Stimulated activated CD8-positive, alpha-beta memory T cell treated with anti-CD3 and anti-CD28 coated beads, Interleukin-12 subunit alpha, Interleukin-12 subunit beta, amount 100 ng/mL, for 1 hour (primary cell): ENCODE data around the gene PPA2.
"Not testable (repeated sequence)": the region's sequence is repeated elsewhere in the genome, so short reads cannot be mapped to it uniquely, and the experiment has no call there.

ENCODE experiments used
- DNase-seq: peaks from one replicate; pipeline ENCODE4 v3.0.0-alpha.2; 2020; ENCODE audit warnings: low read depth

Gene PPA2

DNA sequence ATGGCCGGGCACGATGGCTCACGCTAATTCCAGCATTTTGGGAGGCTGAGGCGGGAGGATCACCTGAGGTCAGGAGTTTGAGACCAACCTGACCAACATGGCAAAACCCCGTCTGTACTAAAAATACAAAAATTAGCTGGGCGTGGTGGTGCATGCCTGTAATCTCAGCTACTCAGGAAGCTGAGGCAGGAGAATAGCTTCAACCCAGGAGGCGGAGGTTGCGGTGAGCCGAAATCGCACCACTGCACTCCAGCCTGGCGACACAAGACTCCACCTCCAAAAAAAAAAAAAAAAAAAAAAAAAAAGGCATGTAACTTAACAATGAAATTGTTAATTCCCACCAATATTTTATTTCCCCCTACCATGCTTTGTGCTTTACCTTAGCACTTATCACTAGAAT is 15.3 kb downstream of the PPA2 start:
- not testable (repeated sequence) for DNase-seq

DNA sequence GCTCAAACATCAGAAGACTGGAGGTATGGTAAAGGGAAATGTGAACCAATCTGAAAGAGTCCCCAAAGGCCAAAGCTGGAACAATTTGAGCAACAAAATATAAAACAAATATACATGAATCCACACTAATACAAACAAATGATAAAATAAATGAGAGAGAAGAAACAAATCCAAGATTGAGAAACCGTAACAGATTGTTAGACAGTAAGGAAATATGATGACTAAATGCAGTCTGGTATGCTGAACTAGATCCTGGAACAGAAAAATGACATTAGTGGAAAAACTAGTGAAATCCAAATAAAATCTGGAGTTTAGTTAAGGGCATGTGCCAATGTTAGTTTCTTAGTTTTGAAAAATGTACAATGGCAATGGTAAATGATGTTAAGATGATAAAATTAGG is 15.9 kb downstream of the PPA2 start:
- no peak for DNase-seq

DNA sequence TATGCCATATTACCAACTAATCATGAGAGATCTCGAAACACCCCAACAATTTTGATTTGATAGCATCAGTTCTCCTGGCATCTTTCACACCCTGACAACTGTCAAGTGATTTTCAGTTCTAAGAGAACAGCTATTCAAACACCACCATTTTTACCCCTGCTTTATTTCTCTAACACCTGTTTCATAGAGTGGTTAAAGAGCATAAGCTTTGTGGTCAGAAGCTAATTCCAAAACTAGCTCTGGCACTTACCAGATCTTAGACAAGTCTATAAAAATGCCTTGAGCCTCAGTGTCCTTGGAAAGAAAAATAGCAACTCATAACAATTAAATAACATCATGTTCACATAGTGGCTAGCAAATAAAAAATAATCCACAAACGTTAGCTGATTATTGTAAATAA is 17.9 kb downstream of the PPA2 start:
- DNase-seq = no peak

DNA sequence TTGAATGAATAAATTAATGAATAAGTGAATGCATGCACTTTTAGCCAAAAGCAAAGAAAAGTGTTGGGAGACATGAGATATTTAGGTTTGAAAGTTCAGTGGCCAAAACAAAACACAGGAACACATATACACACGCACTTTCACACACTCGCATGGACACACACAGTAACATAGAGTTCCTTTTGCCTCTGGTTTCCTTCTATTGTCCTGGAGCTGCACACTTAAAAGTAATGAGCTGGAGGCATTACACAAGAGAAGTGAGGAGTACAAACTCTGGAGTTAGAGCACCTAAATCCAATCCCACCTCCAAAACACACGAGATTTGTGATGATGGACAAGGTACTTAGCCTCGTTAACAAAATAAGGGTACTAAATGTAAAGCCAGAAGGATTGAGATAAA is 18.7 kb downstream of the PPA2 start:
- DNase-seq = no peak

DNA sequence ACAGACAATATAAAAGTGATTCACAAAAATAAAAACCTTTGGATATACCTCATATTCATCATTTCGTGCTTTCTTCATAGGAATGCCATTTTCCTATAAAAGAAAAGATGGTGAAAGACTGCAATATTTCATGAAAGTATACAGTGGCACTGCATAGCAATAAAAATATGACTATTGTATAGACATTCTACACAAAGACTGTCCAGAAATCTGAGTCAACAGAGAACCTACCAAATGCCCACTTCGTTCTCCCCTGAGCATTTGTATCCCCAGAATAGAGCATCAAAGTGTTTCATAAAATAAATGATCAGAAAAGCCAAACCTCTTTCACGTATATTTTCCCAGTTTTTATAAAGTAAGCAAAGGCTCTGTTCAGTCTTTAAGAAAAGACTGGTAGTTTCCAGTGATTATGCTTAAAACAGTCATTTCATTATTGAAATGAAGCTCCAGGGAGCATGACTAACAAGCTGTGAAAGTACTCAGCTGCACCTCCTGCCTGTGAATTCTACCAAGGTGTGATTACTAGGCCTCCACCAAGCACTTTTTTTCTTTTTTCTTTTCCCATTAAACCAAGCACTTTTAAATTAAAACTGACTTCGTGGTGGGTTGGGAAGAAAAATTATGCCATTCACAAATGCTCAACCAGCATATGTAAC is 20.2 kb downstream of the PPA2 start:
- DNase-seq = no peak

DNA sequence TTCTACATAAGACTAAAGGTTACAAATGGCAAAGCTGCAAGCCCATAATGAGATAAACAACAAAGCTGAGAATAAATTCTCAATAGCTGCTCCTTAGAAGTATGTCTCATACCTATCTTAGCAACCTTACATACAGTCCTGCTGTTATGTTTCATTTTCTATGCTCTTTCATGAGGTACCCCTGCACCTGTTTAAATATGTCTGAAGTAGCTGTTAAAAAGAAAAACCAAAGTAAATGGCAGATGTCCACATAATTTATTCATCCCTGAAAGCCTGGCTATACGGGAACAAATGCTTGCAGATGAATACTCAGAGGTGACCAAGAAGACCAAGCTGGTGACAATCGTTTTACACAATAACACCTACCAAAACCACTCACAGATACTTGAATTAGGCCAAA is 22.5 kb downstream of the PPA2 start:
- no peak for DNase-seq

DNA sequence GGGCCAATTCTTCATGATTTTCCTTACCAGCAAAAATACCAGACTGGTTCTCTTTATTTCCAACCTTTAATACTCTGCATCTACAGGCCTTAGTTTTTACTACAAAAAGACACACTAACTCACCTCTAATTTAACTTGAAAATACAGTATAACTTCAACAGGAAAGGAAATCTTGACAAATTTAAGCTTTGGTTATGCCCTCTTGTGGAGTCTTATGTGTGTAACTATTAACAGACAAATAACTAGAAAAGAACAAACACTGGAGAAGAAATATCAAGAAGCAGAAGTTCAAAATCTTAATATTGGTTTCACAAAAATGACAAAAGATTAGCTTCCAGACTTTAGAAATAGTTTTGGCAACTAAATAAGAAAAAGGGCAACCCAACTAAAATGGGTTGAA is 33.0 kb downstream of the PPA2 start:
- no peak for DNase-seq

DNA sequence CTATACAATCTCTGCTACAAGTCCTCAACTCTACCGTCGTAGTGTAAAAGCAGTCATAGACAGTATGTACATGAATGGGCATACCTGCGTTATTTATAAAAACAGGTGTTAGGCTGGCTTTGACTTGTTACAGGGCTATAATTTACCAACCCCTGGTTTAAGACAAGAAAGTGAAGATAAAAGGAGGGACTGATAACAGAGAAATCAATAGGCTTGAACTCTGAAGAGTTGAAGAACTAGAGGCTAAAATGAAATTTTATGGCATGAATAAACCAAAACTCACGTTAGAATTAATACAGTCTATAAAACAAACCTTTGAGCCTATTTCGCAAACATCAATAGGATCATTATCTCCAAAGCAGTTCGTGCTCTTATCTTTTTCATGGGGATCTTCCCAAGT is 36.2 kb downstream of the PPA2 start:
- DNase-seq = no peak

DNA sequence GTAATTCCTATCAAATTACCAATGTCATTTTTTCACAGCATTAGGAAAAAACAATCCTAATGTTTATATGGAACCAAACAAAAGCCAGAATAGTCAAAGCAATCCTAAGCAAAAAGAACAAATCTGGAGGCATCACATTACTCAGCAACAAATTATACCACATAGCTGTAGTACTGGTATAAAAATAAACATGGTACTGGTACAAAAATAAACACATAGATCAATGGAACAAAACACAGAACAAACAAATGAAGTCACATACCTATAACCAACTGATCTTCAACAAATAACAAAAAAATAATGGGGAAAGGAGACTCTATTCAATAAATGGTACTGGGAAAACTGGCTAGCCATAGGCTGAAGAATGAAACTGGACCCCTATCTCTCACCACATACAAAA is 37.4 kb downstream of the PPA2 start:
- DNase-seq = no peak

DNA sequence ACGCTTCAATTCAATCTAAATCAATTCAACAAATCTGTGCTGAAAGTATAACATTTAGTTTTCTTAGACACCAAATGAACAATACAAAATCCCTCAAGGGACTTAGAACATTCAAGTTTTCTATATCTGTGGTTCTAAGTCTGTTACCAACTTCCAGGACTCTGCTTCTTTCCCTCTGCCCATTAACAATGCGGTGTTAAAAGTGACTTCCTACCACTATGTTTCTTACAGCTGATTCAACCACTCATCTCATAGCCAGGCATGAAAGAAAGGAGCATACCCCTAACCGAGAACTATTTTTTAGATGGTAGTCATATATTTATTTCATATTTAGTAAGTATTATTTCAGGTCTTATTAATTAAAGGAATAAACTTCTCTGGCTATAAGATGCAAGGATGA is 38.9 kb downstream of the PPA2 start:
- DNase-seq = no peak

DNA sequence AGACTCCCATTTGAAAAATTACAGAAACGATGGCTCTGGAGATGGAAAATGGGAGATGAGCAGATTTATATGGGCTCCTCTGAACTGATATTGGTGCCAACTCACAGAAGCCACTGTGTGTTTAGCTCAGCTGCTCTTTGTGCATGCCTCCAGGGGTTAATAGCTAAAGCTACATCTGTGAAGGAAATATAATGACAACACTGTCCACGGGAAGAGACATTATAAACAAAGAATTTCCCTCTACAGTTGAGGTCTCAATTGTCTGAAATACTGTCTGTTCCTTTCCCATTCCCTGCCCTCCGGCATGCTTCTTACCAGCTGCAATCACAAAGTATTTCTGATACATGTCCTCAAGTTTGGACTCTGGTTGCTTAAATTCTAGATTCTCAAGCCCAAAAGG is 40.4 kb downstream of the PPA2 start:
- DNase-seq = no peak

DNA sequence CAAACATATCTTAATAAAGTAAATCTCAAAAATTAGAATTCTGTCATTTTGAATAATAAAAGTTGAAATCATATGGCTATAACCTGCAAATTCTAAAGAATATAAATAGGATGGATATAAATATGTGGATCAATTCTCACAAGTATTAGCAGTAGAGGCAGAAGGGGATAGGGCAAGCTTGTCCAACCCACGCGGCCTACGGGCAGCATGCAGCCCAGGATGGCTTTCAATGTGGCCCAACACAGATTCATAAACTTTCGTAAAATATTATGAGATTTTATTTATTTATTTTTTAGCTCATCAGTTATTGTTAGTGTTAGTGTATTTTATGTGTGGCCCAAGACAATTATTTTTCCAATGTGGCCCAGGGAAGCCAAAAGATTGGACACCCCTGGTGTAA is 41.4 kb downstream of the PPA2 start:
- no peak for DNase-seq

DNA sequence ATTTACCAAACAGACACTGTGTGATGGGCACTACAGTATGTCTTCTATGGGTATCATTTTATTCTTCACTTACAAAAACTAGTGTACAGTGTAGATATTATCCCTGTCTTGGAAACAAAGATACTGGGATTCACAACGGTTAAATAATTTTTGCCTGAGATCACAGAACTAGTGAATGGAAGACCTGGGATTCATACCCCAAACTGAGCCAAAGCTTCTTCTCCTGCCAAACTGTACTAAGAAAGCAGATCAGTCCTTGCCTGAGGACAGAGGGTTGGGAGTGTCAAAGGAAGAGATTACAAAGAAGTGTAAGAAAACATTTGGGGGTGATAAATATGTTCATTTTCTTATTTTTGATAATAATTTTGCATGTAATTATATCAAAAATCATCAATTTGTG is 43.1 kb downstream of the PPA2 start:
- DNase-seq = no peak

DNA sequence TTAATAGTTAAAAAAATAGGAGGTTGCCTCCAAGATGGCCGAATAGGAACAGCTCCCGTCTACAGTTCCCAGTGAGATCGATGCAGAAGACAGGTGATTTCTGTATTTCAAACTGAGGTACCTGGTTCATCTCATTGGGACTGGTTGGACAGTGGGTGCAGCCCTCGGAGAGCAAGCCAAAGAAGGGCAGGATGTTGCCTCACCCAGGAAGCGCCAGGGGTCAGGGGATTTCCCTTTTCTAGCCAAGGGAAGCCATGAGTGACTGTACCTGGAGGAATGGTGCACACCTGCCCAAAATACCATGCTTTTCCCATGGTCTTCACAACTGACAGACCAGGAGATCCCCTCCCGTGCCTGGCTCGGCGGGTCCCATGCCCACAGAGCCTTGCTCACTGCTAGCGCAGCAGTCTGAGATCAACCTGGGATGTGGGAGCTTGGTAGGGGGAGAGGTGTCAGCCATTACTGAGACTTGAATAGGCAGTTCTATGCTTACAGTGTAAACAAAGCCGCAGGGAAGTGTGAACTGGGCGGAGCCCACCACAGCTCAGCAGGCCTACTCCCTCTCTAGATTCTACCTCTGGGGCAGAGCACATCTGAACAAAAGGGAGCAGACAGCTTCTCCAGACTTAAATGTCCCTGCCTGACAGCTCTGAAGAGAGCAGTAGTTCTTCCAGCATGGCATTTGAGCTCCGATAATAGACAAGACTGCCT is 47.5 kb downstream of the PPA2 start:
- DNase-seq = no peak

DNA sequence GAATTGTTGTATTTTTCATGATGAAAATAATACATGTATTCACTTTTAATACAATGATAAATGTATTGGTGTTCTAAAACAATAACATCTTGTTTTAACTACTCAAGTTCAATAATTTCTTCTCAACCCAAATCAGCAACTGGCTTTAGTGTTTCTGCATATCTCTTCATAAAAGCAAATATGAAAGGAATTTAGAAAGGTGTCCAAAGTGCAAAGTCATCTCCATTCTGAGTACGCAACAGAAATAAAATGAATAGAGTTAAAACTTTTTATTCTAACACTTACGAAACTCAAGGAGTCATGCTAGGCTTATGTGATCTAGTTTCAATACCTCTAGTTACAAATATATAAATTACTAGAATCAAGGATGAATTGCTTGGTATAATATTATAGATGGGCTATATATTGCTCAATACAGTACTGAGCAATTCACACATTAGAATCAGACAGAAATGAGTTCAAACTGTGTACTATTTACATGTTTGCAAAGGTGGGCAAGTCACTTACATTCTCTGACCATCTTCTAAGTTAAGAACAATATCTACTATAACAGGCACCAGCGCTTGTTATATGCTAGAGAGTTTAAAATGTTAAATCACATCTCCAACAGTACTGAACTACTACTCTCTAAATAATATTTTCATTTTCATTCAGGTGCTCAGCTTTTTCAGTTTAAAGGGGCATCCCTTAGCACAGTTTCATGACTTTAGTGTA is 51.5 kb downstream of the PPA2 start:
- no peak for DNase-seq

DNA sequence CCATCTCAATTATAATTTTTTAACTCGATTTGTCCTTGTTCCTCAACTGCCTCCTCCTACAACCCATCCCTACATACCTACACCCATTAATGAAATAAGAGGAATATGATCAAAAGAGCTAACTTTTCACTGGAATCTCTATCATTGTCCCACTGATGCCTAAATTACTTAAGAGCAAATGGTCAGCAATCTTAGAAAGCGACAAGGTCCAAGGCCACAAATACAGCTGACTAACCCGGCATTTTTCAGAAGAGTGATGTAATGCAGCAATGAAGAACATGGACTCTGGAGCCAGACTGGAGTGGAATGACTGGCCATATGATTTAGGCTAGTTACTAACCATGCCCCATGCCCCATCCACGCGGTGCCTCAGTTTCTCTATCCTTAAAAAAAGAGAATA is 56.2 kb downstream of the PPA2 start:
- no peak for DNase-seq

DNA sequence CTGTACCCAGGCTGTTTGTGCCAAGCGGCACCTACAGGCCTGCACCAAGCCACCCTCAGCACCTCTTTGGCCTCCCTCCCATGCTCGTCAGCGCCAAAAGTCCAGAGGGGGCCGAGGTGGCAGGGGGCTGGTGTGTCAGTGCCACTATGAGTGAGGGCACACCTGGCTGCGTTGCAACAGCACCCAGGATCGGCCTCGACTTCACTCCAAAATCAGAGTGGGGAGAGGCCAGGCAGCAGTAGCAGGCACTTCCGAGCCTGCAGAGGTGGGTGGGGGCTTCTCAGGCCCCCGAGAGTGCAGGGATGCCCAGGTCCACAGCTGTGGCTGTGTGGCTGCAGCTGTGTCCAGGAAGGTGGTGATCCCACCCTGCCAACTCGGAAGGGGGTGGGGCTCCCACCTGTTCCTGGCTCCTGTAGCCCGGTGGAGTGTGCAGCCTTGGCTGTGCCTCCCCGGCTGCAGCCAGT is 58.5 kb downstream of the PPA2 start:
- DNase-seq = no peak

DNA sequence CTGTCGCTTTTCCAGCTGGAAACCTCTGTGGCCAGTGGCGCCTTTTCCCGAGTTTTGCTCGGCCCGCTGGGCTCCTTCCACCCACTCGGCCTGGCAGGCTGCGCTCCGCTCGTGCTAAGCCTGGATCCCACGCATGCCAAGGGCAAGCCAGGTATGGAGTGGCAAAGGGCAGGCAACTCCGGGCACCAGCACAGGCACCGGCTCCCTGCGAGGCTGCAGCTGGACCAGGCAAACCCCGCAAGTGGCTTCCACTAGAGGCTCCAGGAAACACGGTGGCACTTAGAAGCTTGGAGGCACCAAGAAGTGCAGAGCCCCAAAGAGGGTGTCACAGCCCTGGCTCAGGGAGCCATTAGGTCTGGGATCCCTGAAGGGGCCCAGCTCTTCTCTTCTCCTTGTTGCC is 59.5 kb downstream of the PPA2 start:
- DNase-seq = no peak

DNA sequence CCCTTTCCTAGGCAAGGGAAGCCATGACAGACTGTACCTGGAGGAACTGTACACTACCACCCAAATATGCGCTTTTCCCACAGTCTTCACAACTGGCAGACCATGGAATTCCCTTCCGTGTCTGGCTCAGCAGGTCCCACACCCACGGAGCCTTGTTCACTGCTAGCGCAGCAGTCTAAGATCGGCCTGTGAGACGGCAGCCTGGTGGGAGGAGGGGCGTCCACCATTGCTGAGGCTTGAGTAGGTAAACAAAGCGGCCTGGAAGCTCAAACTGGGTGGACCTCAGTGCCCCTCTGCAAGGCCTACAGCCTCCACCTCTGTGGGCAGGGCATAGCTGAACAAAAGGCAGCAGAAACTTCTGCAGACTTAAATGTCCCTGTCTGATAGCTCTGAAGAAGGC is 64.7 kb downstream of the PPA2 start:
- not testable (repeated sequence) for DNase-seq

DNA sequence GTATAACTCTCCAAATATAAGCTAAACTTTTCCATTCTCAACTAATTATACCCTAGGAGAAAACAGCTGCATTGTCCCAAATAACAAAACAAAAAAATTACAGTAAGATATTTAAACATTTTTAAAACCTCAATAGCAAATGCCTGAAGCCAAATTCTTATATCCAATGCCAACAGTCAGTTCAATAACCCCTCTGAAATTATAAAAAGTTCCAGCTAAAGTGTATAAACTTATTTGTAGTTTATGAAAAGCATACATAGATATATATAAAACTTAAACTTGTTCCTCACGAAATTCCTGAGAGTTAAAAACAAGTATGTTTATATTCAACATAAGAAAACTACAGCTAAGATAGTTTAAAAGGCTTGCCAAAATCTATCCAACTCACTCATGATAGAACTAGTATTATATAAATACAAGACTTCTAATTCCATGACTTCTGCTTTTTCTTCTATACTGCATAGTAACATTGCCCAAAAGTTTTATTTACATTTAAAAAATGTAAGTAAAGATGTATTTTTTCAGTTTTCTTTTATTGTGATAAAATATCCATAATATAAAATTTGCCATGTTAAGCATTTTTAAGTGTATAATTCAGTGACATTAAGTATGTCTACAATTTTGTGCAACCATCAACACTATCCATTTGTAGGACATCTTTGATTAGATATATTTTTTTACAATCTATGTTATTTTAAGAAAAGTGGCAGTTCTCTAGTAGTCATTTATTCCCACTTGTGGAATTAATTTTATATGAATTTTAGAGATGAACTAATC is 72.8 kb downstream of the PPA2 start:
- no peak for DNase-seq

DNA sequence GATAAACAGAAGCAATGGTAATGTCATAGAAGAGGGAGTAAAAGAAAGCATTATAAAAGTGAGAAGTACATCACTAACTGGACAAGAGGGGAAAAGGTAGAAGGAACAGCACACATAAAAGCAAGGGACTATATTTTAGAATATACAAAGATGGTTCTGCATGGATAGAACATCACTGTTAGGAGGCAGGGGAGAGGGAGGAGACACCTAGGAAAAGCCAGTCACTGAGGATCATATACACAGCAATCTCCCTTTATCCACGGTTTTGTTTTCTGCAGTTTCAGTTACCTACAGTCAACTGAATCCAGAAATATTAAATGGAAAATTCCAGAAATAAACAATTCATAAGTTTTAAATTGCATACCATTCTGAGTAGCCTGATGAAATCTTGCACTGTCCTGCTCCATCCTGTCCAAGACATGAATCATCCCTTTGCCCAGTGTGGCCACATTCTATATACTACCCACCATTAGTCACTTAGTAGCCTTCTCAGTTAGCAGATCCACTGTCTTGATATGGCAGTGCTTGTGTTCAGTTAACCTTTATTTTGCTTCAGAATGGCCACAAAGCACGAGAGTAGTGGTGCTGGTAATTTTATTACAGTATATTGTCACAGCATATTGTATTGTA is 74.2 kb downstream of the PPA2 start:
- no peak for DNase-seq

DNA sequence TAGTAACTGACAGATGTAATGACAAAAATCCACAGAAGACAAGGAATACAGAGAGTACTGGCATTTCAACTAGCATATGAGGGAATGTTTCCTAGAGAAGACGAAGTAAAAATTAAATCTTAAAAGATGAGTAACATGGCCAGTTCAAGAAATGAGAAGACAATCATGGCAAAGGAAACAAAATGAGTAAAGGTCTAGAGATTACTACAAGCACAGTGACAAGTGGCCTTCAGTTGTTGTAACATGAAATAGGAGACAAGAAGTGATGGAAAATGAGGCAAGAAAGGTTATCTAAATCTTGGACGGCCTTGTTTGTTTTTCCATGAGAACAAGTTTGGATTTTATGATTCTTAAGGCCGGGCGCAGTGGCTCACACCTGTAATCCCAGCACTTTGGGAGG is 81.0 kb downstream of the PPA2 start:
- no peak for DNase-seq
